Measurements from ENCODE around the gene SLC1A5.
"Not testable (repeated sequence)": the region's sequence is repeated elsewhere in the genome, so short reads cannot be mapped to it uniquely, and the experiment has no call there.

Gene SLC1A5

GRCh38 chr19:46802152-46802551 lies 13.8 kb upstream of the SLC1A5 start:
- DNase-seq (ENCODE audit: low read depth in 2 of 2) = no peak

- DNase-seq (ENCODE audit: low read depth in 2 of 2) = no peak
These were observed 10.3 kb upstream of the SLC1A5 start for GRCh38 chr19:46798713-46799112.

GRCh38 chr19:46797881-46798280 lies 9.5 kb upstream of the SLC1A5 start:
- no peak for DNase-seq (ENCODE audit: low read depth in 2 of 2)

GRCh38 chr19:46791944-46792343 lies 3.5 kb upstream of the SLC1A5 start:
- DNase-seq (ENCODE audit: low read depth in 2 of 2) = no peak

GRCh38 chr19:46789371-46789770 lies 977 bp upstream of the SLC1A5 start:
- DNase-seq (ENCODE audit: low read depth in 2 of 2) = no peak

- no peak for DNase-seq (ENCODE audit: low read depth in 2 of 2)
These were observed 559 bp upstream of the SLC1A5 start for GRCh38 chr19:46788968-46789338.

GRCh38 chr19:46787331-46788261 lies 798 bp downstream of the SLC1A5 start:
- DNase-seq (ENCODE audit: low read depth in 2 of 2) = peak in 1 of 2 donors; percentile 25

GRCh38 chr19:46787040-46787330 lies 1.4 kb downstream of the SLC1A5 start:
- no peak for DNase-seq (ENCODE audit: low read depth in 2 of 2)

GRCh38 chr19:46786236-46787039 lies 2.0 kb downstream of the SLC1A5 start:
- DNase-seq (ENCODE audit: low read depth in 2 of 2) = peak; percentile 83 to 93

- DNase-seq (ENCODE audit: low read depth in 2 of 2) = no peak
These were observed 2.5 kb downstream of the SLC1A5 start for GRCh38 chr19:46785980-46786235.

- no peak for DNase-seq (ENCODE audit: low read depth in 2 of 2)
These were observed 3.1 kb downstream of the SLC1A5 start for GRCh38 chr19:46785054-46785979.

GRCh38 chr19:46784262-46785053 lies 3.9 kb downstream of the SLC1A5 start:
- DNase-seq (ENCODE audit: low read depth in 2 of 2) = peak; percentile 55 to 56

- no peak for DNase-seq (ENCODE audit: low read depth in 2 of 2)
These were observed 4.7 kb downstream of the SLC1A5 start for GRCh38 chr19:46783670-46784069.

- no peak for DNase-seq (ENCODE audit: low read depth in 2 of 2)
These were observed 5.9 kb downstream of the SLC1A5 start for GRCh38 chr19:46782355-46783019.

GRCh38 chr19:46777956-46778645 lies 10.3 kb downstream of the SLC1A5 start:
- not testable (repeated sequence) for DNase-seq (ENCODE audit: low read depth in 2 of 2)

GRCh38 chr19:46776927-46777911 lies 11.2 kb downstream of the SLC1A5 start:
- DNase-seq (ENCODE audit: low read depth in 2 of 2) = no peak

- no peak for DNase-seq (ENCODE audit: low read depth in 2 of 2)
These were observed 12.6 kb downstream of the SLC1A5 start for GRCh38 chr19:46775642-46776258.

- no peak for DNase-seq (ENCODE audit: low read depth in 2 of 2)
These were observed 15.4 kb downstream of the SLC1A5 start for GRCh38 chr19:46773018-46773399.
